PFSK-1 (cell line): ENCODE data around the gene GNAI3.

Experiments used
- FOXP2 ChIP-seq: optimal IDR thresholded peaks from 2 replicates; pipeline ENCODE3; 2011; ENCODE audit warnings: borderline replicate concordance, control low read depth, inconsistent platforms; ENCODE audit not compliant: insufficient read depth; ENCODE audit errors: extremely low read length, extremely low read depth
- POLR2AphosphoS5 ChIP-seq: IDR thresholded peaks from 2 replicates; pipeline ENCODE4 v1.6.1; 2012; ENCODE audit warnings: low read depth, mild to moderate bottlenecking, control low read depth, low read length, moderate library complexity
- REST ChIP-seq, 2 experiments: IDR thresholded peaks; 2 replicates each; pipeline versions ENCODE4 v1.6.1 to v1.8.0; 2011 to 2012; ENCODE audit warnings: low read depth in 2 of 2, low read length in 2 of 2, control low read depth in 1 of 2, inconsistent platforms in 1 of 2, mild to moderate bottlenecking in 1 of 2, moderate library complexity in 1 of 2; ENCODE audit not compliant: insufficient read depth in 1 of 2
- SIN3A ChIP-seq: IDR thresholded peaks from 2 replicates; pipeline ENCODE4 v1.6.1; 2012; ENCODE audit warnings: mild to moderate bottlenecking, low read length, moderate library complexity, borderline replicate concordance; ENCODE audit not compliant: insufficient read depth
- TAF1 ChIP-seq: IDR thresholded peaks from 2 replicates; pipeline ENCODE4 v1.6.1; 2012; ENCODE audit warnings: low read length, control low read depth, borderline replicate concordance; ENCODE audit not compliant: insufficient read depth

The GNAI3 gene

GRCh38 chr1:109559995-109560394 is 11.6 kb downstream of the GNAI3 start:
- TF ChIP-seq FOXP2 (no peak), REST (IDR thresholded peaks at IDR 0.05; ENCODE audit: insufficient read depth in 1 of 2, low read depth in 2 of 2, low read length in 2 of 2) (no peak), TAF1 (no peak)

GRCh38 chr1:109564194-109564878 is 15.9 kb downstream of the GNAI3 start:
- TF ChIP-seq TAF1 (no peak), SIN3A (no peak), POLR2AphosphoS5 (no peak), FOXP2 (no peak), REST (IDR thresholded peaks at IDR 0.05; ENCODE audit: insufficient read depth in 1 of 2, low read depth in 2 of 2, low read length in 2 of 2) (no peak)

- TF ChIP-seq TAF1, result no peak
- no peak for TF ChIP-seq REST (IDR thresholded peaks at IDR 0.05; ENCODE audit: insufficient read depth in 1 of 2, low read depth in 2 of 2, low read length in 2 of 2)
- TF ChIP-seq SIN3A, result no peak
- TF ChIP-seq POLR2AphosphoS5, result no peak
- TF ChIP-seq FOXP2, result no peak
Observed at GRCh38 chr1:109565241-109565640, 16.8 kb downstream of the GNAI3 start.

GRCh38 chr1:109566982-109567381 is 18.6 kb downstream of the GNAI3 start:
- TF ChIP-seq SIN3A, result no peak
- no peak for TF ChIP-seq POLR2AphosphoS5

GRCh38 chr1:109567877-109568672 is 19.7 kb downstream of the GNAI3 start:
- TF ChIP-seq REST (IDR thresholded peaks at IDR 0.05; ENCODE audit: insufficient read depth in 1 of 2, low read depth in 2 of 2, low read length in 2 of 2) (no peak), POLR2AphosphoS5 (no peak), SIN3A (no peak)
